Adipocyte (in vitro differentiated cells): ENCODE data around the gene MIS18A.
"Not testable (repeated sequence)": the region's sequence is repeated elsewhere in the genome, so short reads cannot be mapped to it uniquely, and the experiment has no call there.

ENCODE experiments used
- DNase-seq: peaks from one replicate; pipeline ENCODE4 v3.0.0-alpha.2; 2015; ENCODE audit warnings: low read depth
- H3K27me3 ChIP-seq: replicated peaks from 2 replicates; pipeline ENCODE4 v1.7.0; 2013; ENCODE audit warnings: mild to moderate bottlenecking, low read length, moderate library complexity; ENCODE audit not compliant: control insufficient read depth, insufficient read depth
- H3K36me3 ChIP-seq: 2 replicates; pipeline ENCODE4 v1.7.0; 2013; ENCODE audit warnings: low read length, mild to moderate bottlenecking, moderate library complexity; ENCODE audit not compliant: control insufficient read depth, insufficient read depth, severe bottlenecking
- H3K4me1 ChIP-seq: 2 replicates; pipeline ENCODE4 v1.7.0; 2013; ENCODE audit warnings: mild to moderate bottlenecking, low read length, moderate library complexity; ENCODE audit not compliant: control insufficient read depth, insufficient read depth
- H3K4me3 ChIP-seq: 2 replicates; pipeline ENCODE4 v1.7.0; 2013; ENCODE audit warnings: mild to moderate bottlenecking, low read length, moderate library complexity
- H3K9ac ChIP-seq: 2 replicates; pipeline ENCODE4 v1.7.0; 2013; ENCODE audit warnings: mild to moderate bottlenecking, low read length, moderate library complexity
- H3K9me3 ChIP-seq: 2 replicates; pipeline ENCODE4 v1.7.0; 2013; ENCODE audit warnings: mild to moderate bottlenecking, low read length, moderate library complexity; ENCODE audit not compliant: control insufficient read depth

The MIS18A gene

DNA sequence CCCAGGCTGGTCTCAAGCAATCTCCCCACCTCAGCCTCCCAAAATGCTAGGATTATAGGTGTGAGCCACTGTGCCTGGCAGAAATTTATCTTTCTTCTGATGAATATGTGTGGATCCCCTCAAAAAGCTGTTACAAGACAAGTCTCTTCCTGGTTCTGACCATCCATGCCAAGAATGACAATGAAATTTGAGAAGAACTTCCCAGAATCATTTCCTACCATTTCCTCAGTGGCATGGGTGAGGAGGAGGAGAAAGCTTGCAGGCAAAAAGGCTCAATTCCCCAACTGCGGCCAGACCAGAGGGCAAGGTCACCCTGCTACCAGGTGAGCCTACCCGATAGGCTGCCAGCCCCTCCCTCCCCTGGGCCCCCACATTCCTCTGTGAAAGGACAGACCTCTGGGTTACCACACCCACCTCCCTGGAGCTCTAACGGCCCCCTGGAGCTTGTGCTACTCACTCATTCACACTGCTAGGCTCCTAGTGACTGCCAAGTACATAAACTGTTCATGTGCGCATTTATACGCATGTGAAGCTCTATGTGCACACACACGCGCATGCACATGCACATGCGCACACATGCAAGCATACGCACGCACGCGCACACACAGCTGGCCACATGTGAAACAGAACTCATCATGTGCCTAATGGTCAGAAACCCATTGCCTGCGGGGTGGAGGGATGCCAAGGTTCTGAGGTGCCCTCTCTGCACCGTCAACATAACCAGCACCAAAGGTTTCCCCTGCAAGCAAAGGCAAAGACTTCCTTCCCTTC, 36.8 kb upstream of the MIS18A start:
- no peak for DNase-seq
- H3K4me1 ChIP-seq: peaks cover 12% of the 10 kb centered on the region
- peaks cover 95% of the 10 kb centered on the region for H3K36me3 ChIP-seq
- no peaks in the 10 kb centered on the region for H3K9me3 ChIP-seq
- H3K27me3 ChIP-seq: no peaks in the 10 kb centered on the region
- no peak overlapping the region for H3K9ac ChIP-seq
- H3K4me3 ChIP-seq: no peak overlapping the region

DNA sequence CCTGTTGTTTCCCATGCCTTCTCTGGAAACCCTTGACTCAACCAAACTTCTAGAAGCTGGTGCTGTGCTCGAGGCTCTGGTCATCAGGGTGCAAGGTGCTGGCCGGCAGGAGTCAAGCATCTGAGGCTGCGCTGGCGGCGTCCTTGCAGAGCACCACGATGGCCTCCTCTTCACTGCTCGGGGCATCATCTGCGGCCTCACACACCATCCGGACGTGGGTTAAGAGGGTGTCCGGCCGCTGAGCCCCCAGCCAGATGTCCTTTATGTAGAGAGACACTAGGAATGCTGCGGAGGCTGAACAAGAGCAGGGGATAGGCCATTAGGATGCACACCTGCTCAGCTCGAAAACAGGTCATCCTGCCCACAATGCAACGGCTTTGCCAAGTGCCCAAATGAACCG, 36.0 kb upstream of the MIS18A start:
- Histone ChIP-seq H3K27me3 (no peaks in the 10 kb centered on the region), H3K9me3 (no peaks in the 10 kb centered on the region), H3K4me3 (no peak overlapping the region), H3K4me1 (peaks cover 12% of the 10 kb centered on the region), H3K9ac (no peak overlapping the region), H3K36me3 (peaks cover 92% of the 10 kb centered on the region)
- DNase-seq: no peak

DNA sequence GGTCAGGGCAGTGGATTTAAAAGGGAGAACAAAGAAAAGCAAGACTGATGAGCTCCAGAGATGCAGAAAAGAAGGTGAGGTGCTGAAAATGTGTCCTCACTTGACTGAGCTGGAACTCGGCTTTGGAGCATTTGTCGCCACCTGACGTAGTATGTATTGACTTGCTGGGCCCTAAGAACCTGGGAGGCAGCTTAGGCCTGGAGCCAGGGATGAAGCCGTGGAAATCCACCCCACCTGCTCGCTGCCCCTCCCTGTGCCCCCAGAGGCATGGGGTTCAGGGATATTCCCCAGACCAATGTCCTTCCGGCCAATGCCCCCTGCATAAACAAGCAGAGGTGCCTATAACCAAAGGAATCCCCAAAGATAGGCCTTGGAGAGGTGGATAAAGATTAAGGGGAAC, 34.1 kb upstream of the MIS18A start:
- H3K36me3 ChIP-seq: peaks cover 88% of the 10 kb centered on the region
- H3K27me3 ChIP-seq: no peaks in the 10 kb centered on the region
- H3K9me3 ChIP-seq: no peaks in the 10 kb centered on the region
- H3K9ac ChIP-seq: no peak overlapping the region
- H3K4me1 ChIP-seq: peaks cover 9% of the 10 kb centered on the region
- DNase-seq: no peak
- H3K4me3 ChIP-seq: no peak overlapping the region

DNA sequence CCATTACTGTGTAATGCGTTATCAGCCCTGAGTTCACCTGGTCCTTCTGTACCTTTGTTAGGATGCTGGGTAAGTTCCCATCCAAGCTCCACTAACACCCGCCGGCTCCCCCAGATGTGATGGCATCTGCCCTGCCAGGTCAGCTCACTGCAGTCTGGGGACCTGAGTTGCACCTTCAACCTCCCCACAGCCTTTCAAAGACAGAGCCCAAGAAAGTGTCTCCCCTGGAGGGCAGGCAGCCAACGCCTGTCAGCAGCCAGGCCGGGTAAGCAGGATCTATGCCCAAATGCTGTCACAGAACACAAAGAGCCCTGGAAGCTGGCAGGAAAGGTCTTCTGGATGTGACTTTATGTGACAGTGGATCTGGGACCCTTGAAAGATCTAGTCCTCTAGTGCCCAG, 33.5 kb upstream of the MIS18A start:
- DNase-seq: no peak
- peaks cover 84% of the 10 kb centered on the region for H3K36me3 ChIP-seq

DNA sequence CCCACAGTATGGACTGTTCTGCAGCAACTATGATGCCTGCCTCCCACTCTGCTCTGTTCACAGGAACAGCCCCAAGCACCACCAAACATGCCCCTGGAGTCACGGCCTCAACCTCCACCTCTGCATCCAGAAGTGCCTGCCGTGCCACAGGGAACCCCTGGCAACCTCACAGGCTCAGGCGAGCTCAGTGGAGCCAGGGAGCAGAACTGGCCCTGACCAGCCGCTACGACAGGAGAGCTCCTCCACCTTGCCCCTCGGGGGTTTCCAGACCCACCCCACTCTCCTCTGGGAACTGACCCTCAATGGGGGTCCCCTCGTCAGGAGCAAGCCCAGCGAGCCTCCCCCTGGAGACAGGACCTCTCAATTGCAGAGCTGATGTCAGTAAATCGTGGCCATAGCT, 32.8 kb upstream of the MIS18A start:
- no peak for DNase-seq
- H3K27me3 ChIP-seq: no peaks in the 10 kb centered on the region
- H3K36me3 ChIP-seq: peaks cover 83% of the 10 kb centered on the region
- H3K4me1 ChIP-seq: peaks cover 9% of the 10 kb centered on the region
- no peak overlapping the region for H3K4me3 ChIP-seq
- no peak overlapping the region for H3K9ac ChIP-seq
- no peaks in the 10 kb centered on the region for H3K9me3 ChIP-seq

More for the DNA sequence above, 33.5 kb upstream of the MIS18A start:
- no peak overlapping the region for H3K4me3 ChIP-seq
- H3K4me1 ChIP-seq: peaks cover 9% of the 10 kb centered on the region
- H3K9me3 ChIP-seq: no peaks in the 10 kb centered on the region
- no peak overlapping the region for H3K9ac ChIP-seq
- H3K27me3 ChIP-seq: no peaks in the 10 kb centered on the region

DNA sequence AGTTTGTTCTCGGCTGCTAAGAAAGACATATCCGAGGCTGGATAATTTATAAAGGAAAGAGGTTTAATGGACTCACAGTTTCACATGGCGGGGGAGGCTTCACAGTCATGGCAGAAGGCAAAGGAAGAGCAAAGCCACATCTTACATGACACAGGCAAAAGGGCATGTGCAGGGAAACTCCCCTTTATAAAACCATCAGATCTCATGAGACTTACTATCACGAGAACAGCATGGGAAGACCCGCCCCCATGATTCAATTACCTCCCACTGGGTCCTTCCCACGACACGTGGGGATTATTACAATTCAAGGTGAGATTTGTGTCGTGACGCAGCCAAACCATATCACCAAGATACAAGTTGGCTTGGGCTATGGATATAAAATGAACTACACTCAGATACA, 32.1 kb upstream of the MIS18A start:
- H3K9ac ChIP-seq, H3K9me3 ChIP-seq, H3K27me3 ChIP-seq, DNase-seq, H3K4me3 ChIP-seq, H3K4me1 ChIP-seq: not testable (repeated sequence)
- peaks cover 83% of the 10 kb centered on the region for H3K36me3 ChIP-seq

DNA sequence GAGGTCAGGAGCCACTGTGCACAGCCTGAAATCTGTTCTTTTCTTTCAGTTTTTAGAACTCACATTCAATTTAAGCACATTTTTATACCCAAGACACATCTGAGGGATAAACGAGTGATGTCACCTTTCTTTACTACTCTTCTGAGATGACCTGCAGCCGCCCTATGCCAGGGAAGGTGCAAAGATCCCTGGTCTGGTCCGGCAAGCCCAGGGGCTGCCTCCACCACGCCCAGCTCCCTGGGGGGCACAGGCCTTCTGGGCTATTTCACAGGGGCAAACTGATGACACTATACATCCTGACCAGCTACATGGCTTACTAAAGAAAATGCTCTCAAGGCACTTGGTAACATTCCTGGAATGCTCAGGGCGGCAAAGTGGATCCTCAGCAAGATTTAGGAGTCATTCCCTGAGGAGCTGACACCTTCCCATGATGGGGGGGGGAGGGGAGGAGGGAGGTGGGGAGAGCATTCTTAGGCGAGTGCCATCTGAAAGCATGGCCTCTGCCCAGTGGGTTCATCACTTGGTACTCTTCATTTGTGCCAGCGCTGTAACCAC, 31.1 kb upstream of the MIS18A start:
- H3K9me3 ChIP-seq: no peaks in the 10 kb centered on the region
- peaks cover 4% of the 10 kb centered on the region for H3K4me1 ChIP-seq
- no peaks in the 10 kb centered on the region for H3K27me3 ChIP-seq
- H3K4me3 ChIP-seq: no peak overlapping the region
- peaks cover 78% of the 10 kb centered on the region for H3K36me3 ChIP-seq
- H3K9ac ChIP-seq: no peak overlapping the region
- no peak for DNase-seq

DNA sequence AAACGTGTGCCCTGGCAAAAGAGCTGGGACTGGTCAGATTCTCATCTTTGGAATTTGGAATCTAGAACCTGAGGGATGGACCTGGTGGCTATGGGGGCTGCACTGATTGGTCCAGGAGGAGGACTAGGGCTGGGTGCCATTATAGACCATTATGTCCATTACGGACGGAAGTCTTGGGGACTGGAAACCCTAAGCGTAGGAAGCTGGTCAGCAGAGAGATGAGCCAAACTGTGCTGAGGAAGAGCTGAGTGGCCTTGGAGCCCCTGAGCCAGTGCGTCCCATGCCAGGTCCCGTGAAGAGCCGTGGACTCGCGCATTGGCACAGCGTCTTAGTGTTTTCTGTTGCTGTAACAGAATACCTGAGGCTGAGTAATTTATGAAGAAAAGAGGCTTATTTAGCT, 29.8 kb upstream of the MIS18A start:
- Histone ChIP-seq H3K9me3 (no peaks in the 10 kb centered on the region), H3K4me3 (no peak overlapping the region), H3K36me3 (peaks cover 73% of the 10 kb centered on the region), H3K27me3 (no peaks in the 10 kb centered on the region), H3K9ac (no peak overlapping the region), H3K4me1 (peaks cover 6% of the 10 kb centered on the region)
- DNase-seq: no peak

DNA sequence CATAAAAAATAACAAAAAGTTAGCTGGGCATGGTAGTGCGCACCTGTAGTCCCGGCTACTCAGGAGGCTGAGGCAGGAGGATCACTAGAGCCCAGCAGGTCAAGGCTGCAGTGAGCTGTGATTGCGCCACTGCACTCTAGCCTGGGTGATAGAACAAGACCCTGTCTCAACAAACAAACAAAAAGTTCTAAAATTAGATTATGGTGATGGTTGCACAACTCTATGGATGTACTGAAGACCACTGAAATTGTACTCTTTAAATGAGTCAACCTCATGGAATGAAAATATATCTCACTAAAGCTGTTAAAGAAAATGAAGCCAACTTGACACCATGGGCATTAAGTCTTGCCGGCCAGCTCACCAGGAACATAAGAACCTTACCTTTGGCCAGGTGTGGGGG, 28.9 kb upstream of the MIS18A start:
- Histone ChIP-seq H3K9me3 (no peaks in the 10 kb centered on the region), H3K4me3 (no peak overlapping the region), H3K9ac (no peak overlapping the region), H3K36me3 (peaks cover 67% of the 10 kb centered on the region), H3K27me3 (no peaks in the 10 kb centered on the region), H3K4me1 (peaks cover 11% of the 10 kb centered on the region)
- peak; percentile 6 for DNase-seq

DNA sequence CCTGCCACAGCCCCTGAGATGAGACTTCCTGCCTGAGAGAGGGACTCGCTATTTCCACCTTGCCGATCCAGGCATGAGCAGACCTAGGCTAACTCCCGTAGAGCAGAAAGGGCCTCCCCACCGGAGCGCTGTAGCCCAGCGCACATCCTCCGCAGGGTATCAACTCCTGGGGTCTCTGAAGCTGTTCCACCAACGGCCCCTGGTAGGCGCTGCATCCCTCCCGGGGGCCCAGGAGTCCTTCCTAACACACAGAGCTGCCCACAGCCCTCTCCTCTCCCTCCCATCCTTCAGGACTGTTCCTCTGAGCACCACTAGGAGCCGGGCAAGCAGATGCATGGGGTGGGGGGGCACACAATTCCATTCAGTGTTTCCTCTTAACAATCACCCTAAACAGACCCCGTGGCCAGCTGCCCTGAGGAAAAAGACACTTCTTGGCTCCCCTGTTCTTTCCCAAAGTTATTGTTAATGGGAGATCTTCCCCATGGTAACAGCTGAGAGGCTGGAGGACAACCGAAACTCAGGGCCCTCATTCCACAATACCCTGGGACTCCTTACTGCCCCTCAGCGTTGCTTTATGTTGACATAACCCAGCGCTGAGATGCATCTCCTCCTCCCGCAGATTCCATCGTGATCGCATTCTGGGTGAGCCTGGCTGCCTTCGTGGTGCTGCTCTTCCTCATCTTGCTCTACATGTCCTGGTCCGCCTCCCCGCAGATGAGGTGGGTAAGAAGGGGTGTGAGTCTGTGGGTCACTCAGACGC, 27.4 kb upstream of the MIS18A start:
- no peak overlapping the region for H3K9ac ChIP-seq
- no peak overlapping the region for H3K4me3 ChIP-seq
- H3K36me3 ChIP-seq: peaks cover 61% of the 10 kb centered on the region
- DNase-seq: no peak
- peaks cover 11% of the 10 kb centered on the region for H3K4me1 ChIP-seq
- no peaks in the 10 kb centered on the region for H3K9me3 ChIP-seq
- H3K27me3 ChIP-seq: no peaks in the 10 kb centered on the region

DNA sequence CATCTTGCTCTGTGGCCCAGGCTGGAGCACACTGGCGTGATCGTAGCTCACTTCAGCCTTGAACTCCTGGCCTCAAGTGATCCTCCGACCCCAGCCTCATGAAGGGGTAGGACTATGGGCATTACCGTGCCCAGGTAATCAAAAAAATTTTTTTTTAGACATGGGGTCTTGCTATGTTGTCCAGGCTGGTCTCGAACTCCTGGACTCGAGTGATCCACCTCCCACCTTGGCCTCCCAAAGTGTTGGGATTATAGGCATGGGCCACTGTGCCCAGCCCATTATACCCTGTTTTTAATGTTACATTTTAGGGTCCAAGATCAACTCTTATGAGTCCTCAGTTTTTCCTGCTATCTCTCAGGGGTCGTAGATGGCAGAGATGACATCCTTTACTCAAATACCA, 26.1 kb upstream of the MIS18A start:
- peaks cover 11% of the 10 kb centered on the region for H3K4me1 ChIP-seq
- no peak overlapping the region for H3K9ac ChIP-seq
- DNase-seq: no peak
- H3K9me3 ChIP-seq: no peaks in the 10 kb centered on the region
- no peaks in the 10 kb centered on the region for H3K27me3 ChIP-seq
- H3K4me3 ChIP-seq: no peak overlapping the region
- peaks cover 64% of the 10 kb centered on the region for H3K36me3 ChIP-seq
